Stimulated activated CD4-positive, alpha-beta T cell treated with anti-CD3 and anti-CD28 coated beads, Interleukin-12 subunit alpha, Interleukin-12 subunit beta, amount 100 ng/mL, for 4 hours (primary cell): Measurements from ENCODE around the gene ASAP2.

Experiments
- DNase-seq: peaks from one replicate; pipeline ENCODE4 v3.0.0-alpha.2; 2020

Gene ASAP2

DNA sequence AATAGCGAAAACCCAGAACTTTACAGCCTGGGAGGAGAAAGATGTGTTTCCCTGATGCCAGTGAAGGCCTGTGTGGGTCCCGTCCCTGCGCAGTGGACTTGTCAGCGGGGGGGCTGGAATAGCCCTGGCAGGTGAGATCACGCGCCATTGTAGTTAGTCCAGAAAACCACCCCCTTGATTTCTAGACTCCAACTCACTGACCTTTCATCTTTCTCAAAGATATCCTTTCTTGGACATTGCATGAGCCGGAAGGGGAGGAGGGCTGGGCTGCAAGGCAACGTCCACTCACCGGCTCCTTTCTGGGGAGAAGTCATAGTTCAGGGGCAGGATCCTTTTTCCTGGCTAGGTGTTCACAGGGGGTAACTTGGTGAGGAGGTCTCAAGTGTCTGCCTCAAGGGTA, 22.3 kb upstream of the ASAP2 start:
- DNase-seq, result no peak

- no peak for DNase-seq
Observed at GRCh38 chr2:9187620-9188214, 18.9 kb upstream of the ASAP2 start.

- no peak for DNase-seq
Observed at GRCh38 chr2:9188823-9189222, 17.8 kb upstream of the ASAP2 start.

- DNase-seq, result no peak
Observed at GRCh38 chr2:9189901-9190300, 16.7 kb upstream of the ASAP2 start.

DNA sequence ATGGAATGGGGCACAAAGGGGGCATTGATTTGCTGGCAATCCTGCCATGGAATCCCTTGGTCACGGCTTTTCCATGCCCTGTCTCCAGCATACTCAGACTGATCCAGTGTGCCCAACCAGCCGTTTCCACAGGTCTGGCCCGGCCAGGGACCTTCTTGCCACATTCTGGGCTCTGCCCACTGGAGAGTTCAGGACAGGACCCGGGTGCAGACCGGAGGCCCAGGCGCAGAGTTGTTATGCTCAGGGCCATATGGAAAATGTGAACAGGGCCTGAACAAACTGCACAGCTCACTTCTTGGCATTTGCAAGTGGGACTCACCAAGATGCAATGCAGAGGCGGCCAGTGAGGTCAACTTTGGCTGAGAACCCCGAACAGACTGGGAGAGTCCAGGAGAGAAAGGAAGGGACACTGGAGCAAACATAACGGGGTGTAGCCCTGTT, 15.6 kb upstream of the ASAP2 start:
- no peak for DNase-seq

GRCh38 chr2:9192712-9193111, 13.9 kb upstream of the ASAP2 start:
- DNase-seq, result no peak

DNA sequence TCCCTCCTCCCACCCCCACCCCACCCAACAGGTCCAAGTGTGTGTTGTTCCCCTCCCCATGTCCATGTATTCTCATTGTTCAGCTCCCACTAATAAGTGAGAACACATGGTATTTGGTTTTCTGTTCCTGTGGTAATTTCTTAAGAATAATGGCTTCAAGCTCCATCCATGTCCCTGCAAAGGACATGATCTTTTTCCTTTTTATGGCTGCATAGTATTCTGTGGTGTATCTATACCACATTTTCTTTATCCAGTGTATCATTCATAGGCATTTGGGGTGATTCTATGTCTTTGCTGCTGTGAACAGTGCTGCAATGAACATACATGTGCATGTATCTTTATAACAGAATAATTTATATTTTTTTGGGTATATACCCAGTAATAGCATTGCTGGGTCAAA, 12.3 kb upstream of the ASAP2 start:
- DNase-seq, result no peak

GRCh38 chr2:9196637-9197036, 10.0 kb upstream of the ASAP2 start:
- DNase-seq, result no peak

DNA sequence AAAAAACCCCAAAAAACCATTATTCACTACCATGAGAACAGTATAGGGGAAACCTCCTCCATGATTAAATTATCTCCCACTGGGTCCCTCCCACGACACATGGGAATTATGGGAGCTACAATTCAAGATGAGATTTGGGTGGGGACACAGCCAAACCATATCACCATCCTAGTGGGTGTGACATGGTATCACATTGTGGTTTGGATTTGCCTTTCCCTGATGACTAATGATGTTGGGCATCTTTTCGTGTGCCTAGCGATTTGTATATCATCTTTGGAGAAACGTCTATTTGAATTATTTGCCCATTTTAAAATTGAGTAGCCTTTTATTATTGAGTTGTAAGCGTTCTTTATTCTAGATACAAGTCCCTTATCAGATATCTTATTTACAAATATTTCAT, 8.7 kb upstream of the ASAP2 start:
- DNase-seq, result no peak

DNA sequence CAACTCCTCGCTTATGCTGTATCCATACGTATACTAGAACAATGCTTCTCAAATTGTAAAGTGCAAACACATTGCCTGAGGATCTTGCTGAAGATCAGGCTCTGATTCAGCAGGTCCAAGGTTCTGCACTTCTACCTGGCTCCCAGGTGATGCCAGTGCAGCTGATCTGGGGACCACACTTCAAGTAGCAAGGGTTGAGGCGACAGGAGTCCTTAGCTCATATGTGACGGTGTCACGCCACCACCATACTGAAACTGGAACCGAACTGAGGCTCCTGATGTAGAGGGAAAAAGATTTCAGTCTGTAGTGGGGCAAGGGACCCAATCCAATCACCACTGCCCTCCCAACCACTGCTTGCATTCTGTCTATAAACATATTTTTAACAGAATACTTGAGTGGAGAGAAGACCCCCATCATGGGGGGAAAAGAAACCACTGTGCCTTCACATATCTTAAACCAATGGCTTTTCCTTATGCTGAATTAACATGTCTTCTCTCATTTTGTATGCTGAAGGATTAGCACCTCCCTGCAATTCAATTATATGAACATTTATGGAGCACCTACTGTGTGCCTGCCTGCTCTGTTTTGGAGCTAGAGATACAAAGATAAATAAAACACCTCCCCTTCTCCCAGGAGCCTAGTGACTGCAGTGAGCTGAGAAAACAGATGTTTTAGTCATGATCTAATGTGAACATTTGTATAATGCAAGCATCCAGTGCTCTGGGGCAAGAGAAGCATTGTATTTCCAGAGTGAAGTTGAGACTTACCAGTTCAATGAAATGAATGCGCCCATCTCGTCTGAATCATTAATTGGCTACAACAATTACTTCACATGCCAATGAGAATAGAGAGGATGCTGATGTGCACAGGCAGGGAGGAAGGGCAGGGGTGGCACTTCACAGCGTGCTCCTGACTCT, 6.6 kb upstream of the ASAP2 start:
- DNase-seq, result no peak

DNA sequence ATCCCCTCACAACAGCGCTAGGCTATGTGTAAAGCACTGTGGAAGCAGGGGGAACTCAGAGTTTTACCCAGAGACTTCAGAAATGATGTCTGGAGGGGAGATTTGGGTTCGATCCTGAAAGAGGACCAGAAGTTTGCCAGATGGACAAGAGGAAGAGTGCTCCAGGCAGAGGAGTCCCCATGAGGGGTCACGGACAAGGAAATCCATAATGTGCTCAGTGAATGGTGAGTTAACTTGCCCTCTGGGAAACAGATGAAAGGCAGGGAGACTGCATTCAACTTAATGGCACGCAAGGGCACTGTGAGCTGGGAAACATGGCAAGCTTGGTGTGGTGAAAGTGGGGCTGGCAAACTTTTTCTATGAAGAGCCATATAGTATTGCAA, 6.0 kb upstream of the ASAP2 start:
- no peak for DNase-seq

GRCh38 chr2:9201185-9201891, 5.3 kb upstream of the ASAP2 start:
- no peak for DNase-seq

- DNase-seq, result no peak
Observed at GRCh38 chr2:9203006-9203405, 3.6 kb upstream of the ASAP2 start.

- no peak for DNase-seq
Observed at GRCh38 chr2:9203876-9204275, 2.7 kb upstream of the ASAP2 start.

DNA sequence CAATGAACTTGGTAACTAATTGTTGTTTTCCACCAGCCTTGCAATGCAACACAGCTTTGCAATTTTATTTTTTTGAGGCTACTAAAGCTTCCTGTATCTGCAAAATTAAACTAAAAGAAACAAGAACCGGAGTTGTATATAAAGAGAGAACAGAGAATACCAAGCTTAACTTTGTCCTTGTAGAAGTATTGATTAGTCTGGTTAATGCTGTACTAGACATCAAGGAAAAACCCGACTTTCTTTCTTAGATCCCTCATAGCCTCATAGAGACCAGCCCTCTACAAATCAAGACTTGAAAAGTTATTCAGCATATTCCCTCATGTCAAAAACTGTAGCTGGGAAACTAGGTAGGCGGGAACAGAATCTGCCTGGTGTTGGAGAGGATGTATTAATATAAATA, 1.7 kb upstream of the ASAP2 start:
- no peak for DNase-seq

DNA sequence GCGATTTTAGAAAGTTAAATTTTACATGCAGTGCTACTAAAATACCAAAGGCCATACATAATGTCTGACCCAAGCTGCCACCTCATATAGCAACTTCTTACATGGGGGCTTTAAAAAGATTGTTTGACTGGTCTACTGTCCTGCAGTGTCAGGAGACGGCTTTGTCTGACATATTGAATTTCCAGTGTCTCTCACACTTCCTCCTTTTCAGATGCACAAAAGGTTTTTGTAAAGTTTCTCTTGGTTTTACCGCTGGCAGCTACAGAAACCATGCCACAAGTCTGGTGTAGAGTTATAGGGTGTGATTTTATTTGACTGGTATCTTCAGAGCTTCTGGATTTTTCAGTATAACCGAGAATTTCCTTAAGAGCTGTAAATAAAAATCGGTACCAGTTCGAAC, 1.1 kb upstream of the ASAP2 start:
- no peak for DNase-seq

DNA sequence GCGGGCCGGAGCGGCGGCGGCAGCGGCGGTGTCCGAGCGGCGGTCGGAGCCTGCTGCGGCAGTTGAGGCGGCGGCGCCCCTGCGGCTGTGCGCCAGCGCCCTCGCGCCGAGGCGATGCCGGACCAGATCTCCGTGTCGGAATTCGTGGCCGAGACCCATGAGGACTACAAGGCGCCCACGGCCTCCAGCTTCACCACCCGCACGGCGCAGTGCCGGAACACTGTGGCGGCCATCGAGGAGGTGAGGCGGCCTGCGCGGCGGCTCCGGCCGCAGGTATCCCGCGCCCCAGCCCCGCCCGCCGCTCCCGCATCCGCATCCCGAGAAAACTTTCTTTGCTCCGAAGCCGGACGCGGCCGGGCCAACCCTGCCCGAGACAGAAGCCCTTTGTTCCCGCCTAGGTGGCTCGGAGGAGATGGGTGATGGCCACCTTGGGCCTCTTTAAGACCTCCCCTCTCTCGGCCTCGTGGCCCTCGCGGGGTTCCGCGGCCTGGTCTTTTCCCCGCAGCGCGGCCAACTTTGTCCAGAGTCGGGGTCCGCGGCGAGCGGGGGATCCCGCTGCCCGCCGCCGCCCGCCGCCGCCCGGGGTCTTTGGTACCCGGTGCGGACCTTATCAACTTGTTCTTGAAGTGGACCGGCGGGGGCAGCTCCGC, 504 bp downstream of the ASAP2 start:
- peak; percentile 4 for DNase-seq

DNA sequence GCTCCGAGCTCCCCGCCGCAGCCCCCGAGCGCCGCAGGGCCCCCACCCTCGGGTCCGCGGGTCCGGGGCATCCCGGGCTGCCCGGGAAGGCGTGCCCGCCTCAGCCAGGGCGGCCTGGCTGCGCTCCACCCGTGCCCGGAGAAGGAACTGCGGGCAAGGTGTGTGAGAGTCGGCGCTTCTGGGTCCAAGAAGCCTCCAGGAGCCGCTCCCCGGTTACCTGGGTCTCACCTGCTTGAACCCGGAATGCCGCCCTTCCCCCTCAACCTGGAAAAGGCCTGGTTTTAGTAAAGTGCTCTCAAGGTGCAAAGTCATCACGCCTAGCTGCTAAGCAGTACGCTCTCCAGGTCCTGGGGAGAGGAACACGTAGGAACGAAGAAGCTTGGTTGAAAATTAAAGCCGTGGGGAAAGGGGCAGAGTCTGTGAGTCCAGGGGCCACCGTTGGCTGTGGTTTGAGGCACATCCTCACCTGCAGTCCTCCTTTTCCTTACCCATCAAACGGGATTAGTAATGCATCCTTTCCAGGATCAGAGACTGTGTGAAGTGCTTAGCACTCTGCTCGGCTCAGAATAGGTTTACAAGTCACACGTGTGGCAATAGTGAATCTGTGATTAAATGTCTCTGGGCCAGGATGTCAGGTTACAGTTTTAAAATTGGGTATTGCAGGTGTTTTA, 1.2 kb downstream of the ASAP2 start:
- no peak for DNase-seq

- DNase-seq, result no peak
Observed at GRCh38 chr2:9208875-9209274, 2.3 kb downstream of the ASAP2 start.

DNA sequence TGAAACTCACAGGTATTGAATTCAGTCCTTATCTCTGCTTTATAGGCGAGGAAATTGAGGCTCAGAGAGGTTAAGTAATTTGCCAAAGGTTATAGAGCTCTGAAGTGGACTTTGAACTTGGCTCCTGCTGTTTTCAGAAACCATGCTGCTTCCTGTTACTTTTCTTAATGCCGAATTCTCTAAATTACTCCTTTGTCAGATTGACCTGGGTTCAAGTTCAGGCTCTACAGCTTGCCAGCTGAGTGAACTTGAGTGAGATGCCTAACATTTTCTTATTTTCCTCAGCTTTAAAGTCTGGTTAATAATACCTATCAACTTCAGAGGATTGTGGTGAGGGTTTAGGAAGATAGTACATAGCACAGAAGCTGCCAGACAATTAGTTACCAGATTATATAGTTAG, 3.4 kb downstream of the ASAP2 start:
- DNase-seq, result no peak

GRCh38 chr2:9211496-9211895, 4.9 kb downstream of the ASAP2 start:
- DNase-seq, result no peak

GRCh38 chr2:9212010-9212635, 5.5 kb downstream of the ASAP2 start:
- no peak for DNase-seq
